Measurements from ENCODE around the gene AFG1L.

AFG1L gene

GRCh38 chr6:108452711-108453195 lies 157.9 kb downstream of the AFG1L start:
- no peak for DNase-seq (ENCODE audit: low read depth)
- H3K4me3 ChIP-seq (ENCODE audit: low read depth, low read length), result no peak overlapping the region
- TF ChIP-seq CTCF (IDR thresholded peaks at IDR 0.05; ENCODE audit: control insufficient read depth, extremely low read depth, insufficient read depth), result no peak

- no peak for DNase-seq (ENCODE audit: low read depth)
- H3K4me3 ChIP-seq (ENCODE audit: low read depth, low read length), result no peak overlapping the region
- TF ChIP-seq CTCF (IDR thresholded peaks at IDR 0.05; ENCODE audit: control insufficient read depth, extremely low read depth, insufficient read depth), result no peak
These were observed 158.8 kb downstream of the AFG1L start for GRCh38 chr6:108453601-108454185.

GRCh38 chr6:108454356-108454755 lies 159.5 kb downstream of the AFG1L start:
- H3K4me3 ChIP-seq (ENCODE audit: low read depth, low read length), result no peak overlapping the region
- TF ChIP-seq CTCF (IDR thresholded peaks at IDR 0.05; ENCODE audit: control insufficient read depth, extremely low read depth, insufficient read depth), result no peak
- DNase-seq (ENCODE audit: low read depth), result no peak

GRCh38 chr6:108455688-108456087 lies 160.8 kb downstream of the AFG1L start:
- no peak for DNase-seq (ENCODE audit: low read depth)
- no peak for TF ChIP-seq CTCF (IDR thresholded peaks at IDR 0.05; ENCODE audit: control insufficient read depth, extremely low read depth, insufficient read depth)
- no peak overlapping the region for H3K4me3 ChIP-seq (ENCODE audit: low read depth, low read length)

GRCh38 chr6:108463784-108464183 lies 168.9 kb downstream of the AFG1L start:
- no peak for TF ChIP-seq CTCF (IDR thresholded peaks at IDR 0.05; ENCODE audit: control insufficient read depth, extremely low read depth, insufficient read depth)
- DNase-seq (ENCODE audit: low read depth), result no peak
- H3K4me3 ChIP-seq (ENCODE audit: low read depth, low read length), result no peak overlapping the region

GRCh38 chr6:108464418-108465097 lies 169.7 kb downstream of the AFG1L start:
- TF ChIP-seq CTCF (IDR thresholded peaks at IDR 0.05; ENCODE audit: control insufficient read depth, extremely low read depth, insufficient read depth), result no peak
- H3K4me3 ChIP-seq (ENCODE audit: low read depth, low read length), result no peak overlapping the region
- no peak for DNase-seq (ENCODE audit: low read depth)

All from LNCaP clone FGC (cell line).